ENCODE data around the gene NRXN3.

GRCh38 chr14:78974691-78975090 lies 804.5 kb downstream of the NRXN3 start:
- TF ChIP-seq CTCF (IDR thresholded peaks at IDR 0.05; ENCODE audit: poor library complexity) (no peak), EZH2phosphoT487 (IDR thresholded peaks at IDR 0.05; ENCODE audit: low read depth, severe bottlenecking, unreplicated experiment) (no peak), EZH2 (IDR thresholded peaks at IDR 0.05; ENCODE audit: borderline replicate concordance) (no peak)
